GM23338 (cell line): ENCODE results near the gene CD3D. TPM values are rescaled to one million over a fixed set of nuclear protein-coding genes. Genes with fewer than 3 reads are reported as not detected.

ENCODE experiments used
- ATAC-seq: fragments of 200-7000 bp; cut with Tn5 transposase; 3 replicates; pipeline ENCODE4 v1.9.1; 2020
- DNase-seq: peaks from one replicate; pipeline ENCODE4 v3.0.0-alpha.2; 2015; ENCODE audit warnings: low spot score
- H2AFZ ChIP-seq: fragments of 200-600 bp; sonication (generic); 2 replicates; pipeline ENCODE4 v1.8.0; 2016; ENCODE audit warnings: antibody characterized with exemption, mild to moderate bottlenecking, moderate library complexity
- H3F3A ChIP-seq: fragments of 200-600 bp; sonication (generic); replicated peaks from 2 replicates; pipeline ENCODE4 v1.8.0; 2017; ENCODE audit warnings: antibody characterized with exemption, mixed run types, low read depth
- H3K27ac ChIP-seq: fragments of 200-600 bp; sonication (generic); 2 replicates; pipeline ENCODE4 v1.6.1; 2016; ENCODE audit warnings: low read depth
- H3K27me3 ChIP-seq: fragments of 200-600 bp; sonication (generic); 2 replicates; pipeline ENCODE4 v1.8.0; 2016; ENCODE audit warnings: mild to moderate bottlenecking, mixed run types, moderate library complexity; ENCODE audit not compliant: insufficient read depth
- H3K36me3 ChIP-seq: fragments of 200-600 bp; sonication (generic); 2 replicates; pipeline ENCODE4 v1.8.0; 2016; ENCODE audit warnings: mild to moderate bottlenecking; ENCODE audit not compliant: insufficient read depth
- H3K4me1 ChIP-seq: fragments of 200-600 bp; sonication (generic); 2 replicates; pipeline ENCODE4 v1.8.0; 2016; ENCODE audit warnings: mild to moderate bottlenecking, moderate library complexity; ENCODE audit not compliant: insufficient read depth
- H3K4me2 ChIP-seq: fragments of 200-600 bp; sonication (generic); 2 replicates; pipeline ENCODE4 v1.7.1; 2017; ENCODE audit warnings: mixed run types
- H3K4me3 ChIP-seq: fragments of 200-600 bp; sonication (generic); 2 replicates; pipeline ENCODE4 v1.6.1; 2016; ENCODE audit warnings: mixed run types
- H3K79me2 ChIP-seq: fragments of 200-600 bp; sonication (generic); replicated peaks from 2 replicates; pipeline ENCODE4 v1.8.0; 2017; ENCODE audit warnings: mild to moderate bottlenecking; ENCODE audit not compliant: insufficient read depth
- H3K9me2 ChIP-seq: fragments of 200-600 bp; sonication (generic); 2 replicates; pipeline ENCODE4 v1.8.0; 2017; ENCODE audit not compliant: insufficient read depth
- H4K20me1 ChIP-seq: fragments of 200-600 bp; sonication (generic); replicated peaks from 2 replicates; pipeline ENCODE4 v1.8.0; 2017; ENCODE audit warnings: mild to moderate bottlenecking; ENCODE audit not compliant: insufficient read depth
- H3K27ac Mint-ChIP-seq: 2 replicates; pipeline ENCODE4 v1.8.0; 2020; ENCODE audit warnings: inconsistent platforms, mild to moderate bottlenecking, moderate library complexity, mixed read lengths
- H3K27me3 Mint-ChIP-seq: 3 replicates; pipeline ENCODE4 v1.8.0; 2022; ENCODE audit warnings: low read depth, mild to moderate bottlenecking, moderate library complexity, mixed read lengths, inconsistent platforms; ENCODE audit not compliant: insufficient read depth, poor library complexity
- H3K36me3 Mint-ChIP-seq: 3 replicates; pipeline ENCODE4 v1.8.0; 2021; ENCODE audit warnings: low read depth, mild to moderate bottlenecking, inconsistent platforms, moderate library complexity, mixed read lengths
- H3K4me1 Mint-ChIP-seq: 3 replicates; pipeline ENCODE4 v1.8.0; 2020; ENCODE audit warnings: mild to moderate bottlenecking, inconsistent platforms, mixed read lengths
- H3K4me3 Mint-ChIP-seq: 3 replicates; pipeline ENCODE4 v1.8.0; 2021; ENCODE audit warnings: moderate library complexity, mild to moderate bottlenecking, inconsistent platforms, mixed read lengths
- H3K9me3 Mint-ChIP-seq: 3 replicates; pipeline ENCODE4 v1.8.0; 2020; ENCODE audit warnings: moderate library complexity, mild to moderate bottlenecking, inconsistent platforms, mixed read lengths
- CREB1 ChIP-seq: fragments of 250-450 bp; sonication (Bioruptor Pico); IDR thresholded peaks from 2 replicates; pipeline ENCODE4 v1.5.0; 2020; ENCODE audit warnings: low read depth, mild to moderate bottlenecking, moderate library complexity
- EZH2 ChIP-seq: fragments of 200-600 bp; sonication (generic); IDR thresholded peaks from one replicate; pipeline ENCODE4 v1.8.0; 2017; ENCODE audit warnings: antibody characterized with exemption, mild to moderate bottlenecking, low read depth; ENCODE audit not compliant: unreplicated experiment
- EZH2phosphoT487 ChIP-seq: fragments of 200-600 bp; sonication (generic); IDR thresholded peaks from one replicate; pipeline ENCODE4 v1.8.1; 2018; ENCODE audit warnings: antibody characterized with exemption; ENCODE audit not compliant: unreplicated experiment
- JUNB ChIP-seq: IDR thresholded peaks from one replicate; pipeline ENCODE4 v1.6.1; 2016; ENCODE audit warnings: antibody characterized with exemption; ENCODE audit not compliant: unreplicated experiment
- NANOG ChIP-seq: IDR thresholded peaks from 2 replicates; pipeline ENCODE4 v1.6.1; 2016; ENCODE audit warnings: antibody characterized with exemption, borderline replicate concordance
- POLR2AphosphoS5 ChIP-seq: IDR thresholded peaks from 2 replicates; pipeline ENCODE4 v1.6.1; 2016; ENCODE audit warnings: antibody characterized with exemption, low read depth
- REST ChIP-seq: IDR thresholded peaks from one replicate; pipeline ENCODE4 v1.6.1; 2018; ENCODE audit warnings: antibody characterized with exemption; ENCODE audit not compliant: unreplicated experiment
- STAT1 ChIP-seq: IDR thresholded peaks from one replicate; pipeline ENCODE4 v1.6.1; 2016; ENCODE audit warnings: antibody characterized with exemption; ENCODE audit not compliant: unreplicated experiment
- ZNF114 ChIP-seq: fragments of 250-450 bp; sonication (Bioruptor Pico); IDR thresholded peaks from 2 replicates; pipeline ENCODE4 v1.5.0; 2020; ENCODE audit warnings: mild to moderate bottlenecking, moderate library complexity
- ZNF331 ChIP-seq: fragments of 250-450 bp; sonication (Bioruptor Pico); IDR thresholded peaks from 2 replicates; pipeline ENCODE4 v1.5.0; 2020; ENCODE audit warnings: low read depth, mild to moderate bottlenecking, moderate library complexity
- ZNF462 ChIP-seq: fragments of 250-450 bp; sonication (Bioruptor Pico); IDR thresholded peaks from 2 replicates; pipeline ENCODE4 v1.5.0; 2020; ENCODE audit warnings: mild to moderate bottlenecking, moderate library complexity
- polyA plus RNA-seq: library from polyadenylated mRNA; unstranded; fragments of >200 nt; fragmentation: Nextera tagmentation; extraction: Ambion mirVana; gene quantifications from 2 replicates; pipeline ENCODE4 v1.2.1, GENCODE V29; 2016
- total RNA-seq: library from RNA; depleted of rRNA; stranded (reverse); fragments of >200 nt; shearing (Covaris generic); gene quantifications from 2 replicates; pipeline ENCODE4 v1.2.3, GENCODE V29; 2014
- TF ChIP-seq, protein P1 (sequence below): IDR thresholded peaks from 2 replicates; pipeline ENCODE4 v1.6.1; 2016; ENCODE audit warnings: antibody characterized with exemption
- TF ChIP-seq, protein P2 (sequence below), 2 experiments: fragments of 200-600 bp in 1 of 2; sonication (generic) in 1 of 2; conservative IDR thresholded peaks; 2 replicates each; pipeline versions ENCODE4 v1.5.1 to v1.6.1; 2016 to 2017; ENCODE audit warnings: antibody characterized with exemption in 2 of 2, low read depth in 2 of 2, mild to moderate bottlenecking in 2 of 2, moderate library complexity in 1 of 2

Gene CD3D
- total and polyA plus RNA-seq, 2 experiments from 2014 or later, result not detected

GRCh38 chr11:118322721-118323120 is 19.8 kb downstream of the CD3D start:
- peaks cover 2% of the 10 kb centered on the region for H3K27me3 Mint-ChIP-seq

More at GRCh38 chr11:118322721-118323120, 19.8 kb downstream of the CD3D start:
- no peaks in the 10 kb centered on the region for H3K79me2 ChIP-seq
- H3K4me3 ChIP-seq, result no peak overlapping the region
- ATAC-seq, result no peak
- H3K9me2 ChIP-seq, result no peaks in the 10 kb centered on the region
- H3K4me2 ChIP-seq, result no peak overlapping the region
- Mint-ChIP-seq H3K36me3 (no peaks in the 10 kb centered on the region), H3K4me1 (peaks cover 7% of the 10 kb centered on the region; the same call in 2 of the 3 replicates), H3K27ac (no peak overlapping the region), H3K4me3 (no peak overlapping the region), H3K9me3 (no peaks in the 10 kb centered on the region)
- TF ChIP-seq POLR2AphosphoS5 (no peak), JUNB (no peak), ZNF114 (CRISPR knock-in tag) (no peak), ZNF462 (CRISPR knock-in tag) (no peak), STAT1 (no peak), REST (no peak), EZH2 (no peak), EZH2phosphoT487 (no peak), NANOG (no peak), ZNF331 (no peak), CREB1 (CRISPR knock-in tag) (no peak)
- TF ChIP-seq, protein P1, sequence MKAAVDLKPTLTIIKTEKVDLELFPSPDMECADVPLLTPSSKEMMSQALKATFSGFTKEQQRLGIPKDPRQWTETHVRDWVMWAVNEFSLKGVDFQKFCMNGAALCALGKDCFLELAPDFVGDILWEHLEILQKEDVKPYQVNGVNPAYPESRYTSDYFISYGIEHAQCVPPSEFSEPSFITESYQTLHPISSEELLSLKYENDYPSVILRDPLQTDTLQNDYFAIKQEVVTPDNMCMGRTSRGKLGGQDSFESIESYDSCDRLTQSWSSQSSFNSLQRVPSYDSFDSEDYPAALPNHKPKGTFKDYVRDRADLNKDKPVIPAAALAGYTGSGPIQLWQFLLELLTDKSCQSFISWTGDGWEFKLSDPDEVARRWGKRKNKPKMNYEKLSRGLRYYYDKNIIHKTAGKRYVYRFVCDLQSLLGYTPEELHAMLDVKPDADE, result no peak
- TF ChIP-seq, protein P2, sequence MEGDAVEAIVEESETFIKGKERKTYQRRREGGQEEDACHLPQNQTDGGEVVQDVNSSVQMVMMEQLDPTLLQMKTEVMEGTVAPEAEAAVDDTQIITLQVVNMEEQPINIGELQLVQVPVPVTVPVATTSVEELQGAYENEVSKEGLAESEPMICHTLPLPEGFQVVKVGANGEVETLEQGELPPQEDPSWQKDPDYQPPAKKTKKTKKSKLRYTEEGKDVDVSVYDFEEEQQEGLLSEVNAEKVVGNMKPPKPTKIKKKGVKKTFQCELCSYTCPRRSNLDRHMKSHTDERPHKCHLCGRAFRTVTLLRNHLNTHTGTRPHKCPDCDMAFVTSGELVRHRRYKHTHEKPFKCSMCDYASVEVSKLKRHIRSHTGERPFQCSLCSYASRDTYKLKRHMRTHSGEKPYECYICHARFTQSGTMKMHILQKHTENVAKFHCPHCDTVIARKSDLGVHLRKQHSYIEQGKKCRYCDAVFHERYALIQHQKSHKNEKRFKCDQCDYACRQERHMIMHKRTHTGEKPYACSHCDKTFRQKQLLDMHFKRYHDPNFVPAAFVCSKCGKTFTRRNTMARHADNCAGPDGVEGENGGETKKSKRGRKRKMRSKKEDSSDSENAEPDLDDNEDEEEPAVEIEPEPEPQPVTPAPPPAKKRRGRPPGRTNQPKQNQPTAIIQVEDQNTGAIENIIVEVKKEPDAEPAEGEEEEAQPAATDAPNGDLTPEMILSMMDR (conservative IDR thresholded peaks at IDR 0.05; ENCODE audit: low read depth in 2 of 2), result no peak
- no peak overlapping the region for H2AFZ ChIP-seq
- no peaks in the 10 kb centered on the region for H4K20me1 ChIP-seq
- DNase-seq, result no peak
- H3F3A ChIP-seq, result no peaks in the 10 kb centered on the region
- no peaks in the 10 kb centered on the region for H3K36me3 ChIP-seq
- H3K27me3 ChIP-seq, result no peaks in the 10 kb centered on the region
- no peaks in the 10 kb centered on the region; the same call in 1 of the 2 replicates for H3K4me1 ChIP-seq
- H3K27ac ChIP-seq, result no peak overlapping the region
